PC-3 (cell line): Measurements from ENCODE around the gene HES1. TPM values are rescaled to one million over a fixed set of nuclear protein-coding genes. Genes with fewer than 3 reads are reported as not detected.
A peak's percentile ranks its signal among the peaks of the same experiment; 100 is the strongest.

Source experiments
- ATAC-seq: fragments of 200-7000 bp; cut with Tn5 transposase; 2 replicates; pipeline ENCODE4 v1.9.1; 2020; ENCODE audit warnings: mild to moderate bottlenecking, moderate library complexity
- BruUV-seq: library from RNA; stranded (reverse); fragments of 400-500 nt; replicated peaks from 2 replicates; lab custom pipeline; 2021; lab: Mats Ljungman, UMichigan
- CTCF ChIA-PET: fragments of 300-600 bp; sonication (Branson Sonifier 250); formaldehyde crosslinking; loops from one replicate; lab custom pipeline; 2022; ENCODE audit warnings: antibody characterized with exemption; lab: Charles Lee
- POLR2A ChIA-PET: fragments of 300-600 bp; sonication (Branson Sonifier 250); formaldehyde crosslinking; loops from one replicate; lab custom pipeline; 2022; ENCODE audit warnings: antibody characterized with exemption; ENCODE audit not compliant: unreplicated experiment; lab: Charles Lee
- DNase-seq: peaks from one replicate; pipeline ENCODE4 v3.0.0-alpha.2; 2015
- H2AFZ ChIP-seq: fragments of 300-600 bp; sonication (generic); 2 replicates; pipeline ENCODE4 v1.6.0; 2016; ENCODE audit warnings: antibody characterized with exemption, low read length
- H3F3A ChIP-seq: fragments of 300-600 bp; sonication (generic); one replicate; pipeline ENCODE4 v1.6.0; 2017; ENCODE audit warnings: antibody characterized with exemption, low read length, control low read depth, mild to moderate bottlenecking; ENCODE audit not compliant: unreplicated experiment
- H3K27ac ChIP-seq: fragments of 300-600 bp; sonication (generic); 2 replicates; pipeline ENCODE4 v1.5.1; 2016; ENCODE audit warnings: mild to moderate bottlenecking, low read length
- H3K27me3 ChIP-seq: fragments of 300-600 bp; sonication (generic); 2 replicates; pipeline ENCODE4 v1.6.1; 2016; ENCODE audit warnings: low read length, mixed read lengths
- H3K36me3 ChIP-seq: fragments of 300-600 bp; sonication (generic); 2 replicates; pipeline ENCODE4 v1.6.1; 2016; ENCODE audit warnings: low read depth, mixed run types, low read length, mixed read lengths
- H3K4me1 ChIP-seq: fragments of 300-600 bp; sonication (generic); 2 replicates; pipeline ENCODE4 v1.5.1; 2016; ENCODE audit warnings: low read length; ENCODE audit not compliant: insufficient read depth
- H3K4me2 ChIP-seq: fragments of 300-600 bp; sonication (generic); 2 replicates; pipeline ENCODE4 v1.6.0; 2016; ENCODE audit warnings: low read length
- H3K4me3 ChIP-seq: fragments of 300-600 bp; sonication (generic); 2 replicates; pipeline ENCODE4 v1.5.1; 2016; ENCODE audit warnings: mild to moderate bottlenecking, low read length, mixed read lengths
- H3K79me2 ChIP-seq: fragments of 300-600 bp; sonication (generic); 2 replicates; pipeline ENCODE4 v1.6.1; 2017; ENCODE audit warnings: low read length, mixed read lengths
- H3K9ac ChIP-seq: fragments of 300-600 bp; sonication (generic); 2 replicates; pipeline ENCODE4 v1.6.0; 2016; ENCODE audit warnings: mild to moderate bottlenecking, low read length
- H3K9me2 ChIP-seq: fragments of 300-600 bp; sonication (generic); replicated peaks from 2 replicates; pipeline ENCODE4 v1.6.1; 2016; ENCODE audit warnings: mixed run types, low read length, mixed read lengths
- H3K9me3 ChIP-seq: fragments of 300-600 bp; sonication (generic); 2 replicates; pipeline ENCODE4 v1.6.1; 2016; ENCODE audit warnings: low read length, mixed read lengths
- H4K20me1 ChIP-seq: fragments of 300-600 bp; sonication (generic); 2 replicates; pipeline ENCODE4 v1.6.1; 2016; ENCODE audit warnings: low read length, mixed read lengths
- EZH2 ChIP-seq: fragments of 300-600 bp; sonication (generic); IDR thresholded peaks from one replicate; pipeline ENCODE4 v1.6.1; 2017; ENCODE audit warnings: antibody characterized with exemption, mild to moderate bottlenecking, low read length; ENCODE audit not compliant: unreplicated experiment
- EZH2phosphoT487 ChIP-seq: fragments of 300-600 bp; sonication (generic); IDR thresholded peaks from 2 replicates; pipeline ENCODE4 v1.6.1; 2018; ENCODE audit warnings: mild to moderate bottlenecking, antibody characterized with exemption, low read length, borderline replicate concordance
- intact Hi-C: fragments of 100-400 bp; cut with micrococcal nuclease; formaldehyde crosslinking; loops from 2 replicates; pipeline ENCODE4 v1.9.0; 2023
- total RNA-seq: library from RNA; depleted of rRNA; stranded (reverse); fragments of >200 nt; gene quantifications from 2 replicates; pipeline ENCODE4 v1.2.3, GENCODE V29; 2014
- TF ChIP-seq, protein P1 (sequence below): fragments of 300-600 bp; sonication (generic); conservative IDR thresholded peaks from 2 replicates; pipeline ENCODE4 v1.5.1; 2017; ENCODE audit warnings: antibody characterized with exemption, low read depth, mild to moderate bottlenecking, low read length

HES1 gene
- total RNA-seq, 1 experiment from 2014 or later, result 906 TPM

DNA sequence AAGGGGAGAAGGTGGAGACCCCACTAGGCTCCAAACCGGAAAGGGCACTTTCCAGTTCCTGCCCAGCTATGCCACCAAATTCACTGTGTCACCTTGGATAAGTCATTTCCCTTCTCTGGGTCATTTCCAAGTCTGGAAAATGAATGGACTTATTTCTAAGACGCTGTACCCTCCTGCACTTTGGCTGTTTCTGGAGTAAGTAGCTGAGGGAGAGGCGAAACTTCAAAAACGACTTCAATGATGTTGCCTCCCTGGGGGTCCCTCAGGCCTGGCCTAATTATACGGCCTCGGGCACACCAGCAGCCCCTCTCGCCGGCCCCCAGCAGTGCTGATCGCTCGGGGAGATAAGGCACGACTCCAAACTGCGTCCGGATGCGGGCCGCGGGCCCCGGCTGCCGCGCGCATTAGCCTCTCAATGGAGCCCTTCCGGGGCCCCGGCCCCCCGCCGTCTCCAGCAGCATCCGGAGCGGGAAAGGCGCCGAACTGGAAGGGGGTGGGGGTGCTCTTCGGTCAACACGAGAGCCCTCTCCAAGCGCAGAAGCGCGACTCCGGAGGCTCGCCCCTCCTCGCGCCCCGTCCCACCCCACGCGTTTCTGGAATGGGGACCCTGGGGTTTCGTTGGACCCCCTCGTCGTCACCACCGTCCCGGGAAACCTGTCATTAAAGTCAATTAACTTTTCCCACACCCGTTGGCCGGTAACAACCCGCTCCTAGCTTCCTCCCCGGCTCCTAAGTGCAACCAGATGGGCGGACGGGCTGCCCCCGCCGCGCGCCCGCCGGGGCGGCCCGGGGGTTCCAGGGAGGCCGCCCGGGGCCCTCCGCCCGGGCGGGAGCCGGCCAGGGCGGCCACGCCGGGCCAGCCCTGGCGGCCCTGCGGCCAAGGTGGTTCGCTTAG is 4.8 kb downstream of the HES1 start:
- TF ChIP-seq EZH2phosphoT487, result peak; percentile 95
- TF ChIP-seq, protein P1, sequence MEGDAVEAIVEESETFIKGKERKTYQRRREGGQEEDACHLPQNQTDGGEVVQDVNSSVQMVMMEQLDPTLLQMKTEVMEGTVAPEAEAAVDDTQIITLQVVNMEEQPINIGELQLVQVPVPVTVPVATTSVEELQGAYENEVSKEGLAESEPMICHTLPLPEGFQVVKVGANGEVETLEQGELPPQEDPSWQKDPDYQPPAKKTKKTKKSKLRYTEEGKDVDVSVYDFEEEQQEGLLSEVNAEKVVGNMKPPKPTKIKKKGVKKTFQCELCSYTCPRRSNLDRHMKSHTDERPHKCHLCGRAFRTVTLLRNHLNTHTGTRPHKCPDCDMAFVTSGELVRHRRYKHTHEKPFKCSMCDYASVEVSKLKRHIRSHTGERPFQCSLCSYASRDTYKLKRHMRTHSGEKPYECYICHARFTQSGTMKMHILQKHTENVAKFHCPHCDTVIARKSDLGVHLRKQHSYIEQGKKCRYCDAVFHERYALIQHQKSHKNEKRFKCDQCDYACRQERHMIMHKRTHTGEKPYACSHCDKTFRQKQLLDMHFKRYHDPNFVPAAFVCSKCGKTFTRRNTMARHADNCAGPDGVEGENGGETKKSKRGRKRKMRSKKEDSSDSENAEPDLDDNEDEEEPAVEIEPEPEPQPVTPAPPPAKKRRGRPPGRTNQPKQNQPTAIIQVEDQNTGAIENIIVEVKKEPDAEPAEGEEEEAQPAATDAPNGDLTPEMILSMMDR, result no peak
- no peak for TF ChIP-seq EZH2
- intact Hi-C loops, result loop anchor here (2.0 kb wide), 1 partner anchor 182 kb away; no protein-coding TSS in a partner anchor
- Histone ChIP-seq H3K4me1 (peaks cover 45% of the 10 kb centered on the region), H3K9me3 (no peaks in the 10 kb centered on the region), H2AFZ (no peak overlapping the region), H3K36me3 (peaks cover 18% of the 10 kb centered on the region; the same call in 1 of the 2 replicates), H3K27me3 (no peaks in the 10 kb centered on the region), H4K20me1 (peaks cover 22% of the 10 kb centered on the region), H3K4me2 (peak overlapping the region; percentile 96), H3F3A (peaks cover 16% of the 10 kb centered on the region), H3K4me3 (peak overlapping the region; percentile 89), H3K79me2 (peaks cover 32% of the 10 kb centered on the region), H3K9ac (peak overlapping the region; percentile 70), H3K27ac (peak overlapping the region; percentile 87), H3K9me2 (no peaks in the 10 kb centered on the region)
- ChIA-PET CTCF (interaction anchor here (1.0 to 4.2 kb wide), 3 partner anchors 50 to 360 kb away, joined by 3 to 42 read pairs (median 14); no protein-coding TSS in a partner anchor), POLR2A (interaction anchor here (0.5 to 2.5 kb wide), 26 partner anchors 10 to 532 kb away, joined by 3 to 33 read pairs (median 6); no protein-coding TSS in a partner anchor)
- DNase-seq, result peak; percentile 83
- BruUV-seq, result TSS peak; percentile 28
- peak; percentile 7 for ATAC-seq

DNA sequence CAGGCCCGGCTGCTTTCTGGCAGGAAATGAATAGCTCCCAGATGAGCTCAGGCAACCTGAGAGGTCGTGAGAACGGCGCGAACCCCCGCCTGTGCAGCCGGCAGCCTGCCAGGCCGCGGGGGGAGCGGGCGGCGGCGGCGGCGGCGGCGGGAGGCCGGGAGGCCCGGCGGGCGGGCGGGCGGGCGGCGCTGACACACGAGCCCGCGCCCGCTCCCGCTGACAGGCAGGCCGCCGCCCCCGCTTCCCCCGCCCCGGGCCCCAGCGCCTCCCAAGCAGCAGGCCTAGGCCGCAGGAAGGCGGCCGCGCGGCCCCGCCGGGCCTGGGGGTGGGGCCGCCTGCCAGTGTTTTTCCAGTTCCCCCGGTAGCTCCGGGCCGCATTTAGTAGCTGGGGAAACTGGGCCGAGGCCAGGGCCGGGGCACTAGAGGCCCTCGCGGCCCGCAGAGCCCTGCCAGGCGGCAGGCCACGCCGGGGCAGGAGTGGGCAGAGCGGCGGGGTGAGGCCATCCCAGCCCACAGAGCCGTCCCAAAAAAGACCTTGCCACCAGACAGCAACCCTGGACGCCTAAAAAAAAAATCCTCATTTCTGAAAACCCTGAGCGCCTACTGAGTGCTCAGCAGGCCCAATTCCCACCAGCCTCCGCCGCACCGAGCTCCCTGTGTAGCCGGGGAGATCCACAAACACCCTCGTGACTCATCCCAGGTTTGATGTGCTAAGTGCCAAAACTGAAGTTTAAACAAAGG is 5.6 kb downstream of the HES1 start:
- no peaks in the 10 kb centered on the region for H3K27me3 ChIP-seq
- peak overlapping the region; percentile 53 for H3K4me3 ChIP-seq
- peaks cover 25% of the 10 kb centered on the region for H3K79me2 ChIP-seq
- H2AFZ ChIP-seq, result no peak overlapping the region
- peaks cover 45% of the 10 kb centered on the region for H3K4me1 ChIP-seq
- CTCF ChIA-PET, result interaction anchor here (0.6 to 4.2 kb wide), 6 partner anchors 51 to 476 kb away, joined by 3 to 42 read pairs (median 5); no protein-coding TSS in a partner anchor
- no peak for TF ChIP-seq EZH2
- peak; percentile 97 for TF ChIP-seq EZH2phosphoT487
- ATAC-seq (peak; percentile 44), DNase-seq (peak; percentile 94)
- H3K27ac ChIP-seq, result peak overlapping the region; percentile 87
- POLR2A ChIA-PET, result interaction anchor here (0.5 to 2.5 kb wide), 26 partner anchors 11 to 531 kb away, joined by 3 to 33 read pairs (median 6); no protein-coding TSS in a partner anchor
- intact Hi-C loops, result loop anchor here (2.0 kb wide), 1 partner anchor 181 kb away; no protein-coding TSS in a partner anchor
- no peaks in the 10 kb centered on the region for H3K9me3 ChIP-seq
- peaks cover 18% of the 10 kb centered on the region for H4K20me1 ChIP-seq
- peaks cover 18% of the 10 kb centered on the region; the same call in 1 of the 2 replicates for H3K36me3 ChIP-seq
- peak overlapping the region; percentile 75 for H3K9ac ChIP-seq
- H3K4me2 ChIP-seq, result peak overlapping the region; percentile 80
- no peaks in the 10 kb centered on the region for H3K9me2 ChIP-seq
- peaks cover 16% of the 10 kb centered on the region for H3F3A ChIP-seq
- BruUV-seq, result no TSS peak
